Mucosa of stomach (tissue), 1 donor: Measurements from ENCODE around the gene BPI.
"Not testable (repeated sequence)": the region's sequence is repeated elsewhere in the genome, so short reads cannot be mapped to it uniquely, and the experiment has no call there.

ENCODE experiments used
- H3K27me3 ChIP-seq: one replicate; pipeline ENCODE4 v1.7.0; 2013; ENCODE audit warnings: mild to moderate bottlenecking, low read length; ENCODE audit not compliant: control insufficient read depth, insufficient read depth
- H3K36me3 ChIP-seq: one replicate; pipeline ENCODE4 v1.7.0; 2013; ENCODE audit warnings: low read length; ENCODE audit not compliant: control insufficient read depth, insufficient read depth
- H3K4me1 ChIP-seq: one replicate; pipeline ENCODE4 v1.7.0; 2013; ENCODE audit warnings: mild to moderate bottlenecking, low read length; ENCODE audit not compliant: control insufficient read depth, insufficient read depth
- H3K4me3 ChIP-seq: one replicate; pipeline ENCODE4 v1.7.0; 2013; ENCODE audit warnings: low read length
- H3K9ac ChIP-seq: one replicate; pipeline ENCODE4 v1.7.0; 2013; ENCODE audit warnings: mild to moderate bottlenecking, low read length, moderate library complexity
- H3K9me3 ChIP-seq: one replicate; pipeline ENCODE4 v1.7.0; 2013; ENCODE audit warnings: mild to moderate bottlenecking, low read length, moderate library complexity; ENCODE audit not compliant: control insufficient read depth
- donor health status: Pancreatic carcinoma.

The BPI gene

DNA sequence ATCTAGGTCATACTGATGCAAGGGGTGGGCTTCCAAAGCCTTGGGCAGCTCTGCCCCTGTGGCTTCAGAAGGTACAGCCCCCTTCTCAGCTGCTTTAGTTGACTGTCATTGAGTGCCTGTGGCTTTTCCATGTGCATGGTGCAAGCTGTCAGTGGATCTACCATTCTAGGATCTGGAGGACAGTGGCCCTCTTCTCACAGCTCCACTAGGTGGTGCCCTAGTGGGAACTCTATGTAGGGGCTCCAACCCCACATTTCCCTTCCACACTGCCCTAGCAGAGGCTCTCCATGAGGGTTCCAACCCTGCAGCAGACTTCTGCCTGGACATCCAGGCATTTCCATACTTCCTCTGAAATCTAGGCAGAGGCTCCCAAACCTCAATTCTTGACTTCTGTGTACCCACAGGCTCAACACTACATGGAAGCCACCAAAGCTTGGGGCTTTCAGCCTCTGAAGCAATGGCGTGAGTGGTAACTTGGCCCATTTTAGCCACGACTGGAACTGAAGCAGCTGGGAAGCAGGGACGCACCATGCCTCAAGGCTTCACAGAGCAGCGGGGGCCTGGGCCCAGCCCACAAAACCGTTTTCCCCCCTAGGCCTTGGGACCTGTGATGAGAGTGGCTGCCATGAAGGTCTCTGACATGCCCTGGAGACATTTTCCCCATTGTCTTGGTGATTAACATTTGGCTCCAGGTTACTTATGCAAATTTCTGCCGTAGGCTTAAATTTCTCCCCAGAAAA lies 22.6 kb upstream of the BPI start:
- not testable (repeated sequence) for H3K4me3 ChIP-seq

DNA sequence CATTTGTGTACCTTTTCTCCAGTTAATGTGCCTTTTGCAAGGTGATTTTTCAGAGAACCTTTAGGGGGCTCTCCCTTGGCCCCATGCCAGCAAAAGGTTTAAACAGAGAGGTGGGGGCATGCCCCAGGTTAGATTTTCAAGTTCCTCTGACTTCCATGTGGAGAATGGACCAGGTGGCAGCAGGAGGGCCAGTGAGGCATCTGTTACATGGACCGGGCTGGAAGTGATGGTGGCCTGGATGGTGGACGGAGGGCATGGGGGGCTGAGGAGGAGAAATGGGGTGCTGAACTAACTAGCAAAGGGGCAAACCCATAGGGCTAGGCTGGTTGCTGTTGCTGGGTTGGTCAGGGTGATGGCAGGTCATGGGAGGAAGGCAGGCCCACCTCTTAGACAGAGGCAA lies 20.7 kb upstream of the BPI start:
- Histone ChIP-seq H3K27me3 (no peaks in the 10 kb centered on the region), H3K9ac (no peak overlapping the region), H3K9me3 (no peaks in the 10 kb centered on the region), H3K36me3 (no peaks in the 10 kb centered on the region), H3K4me3 (no peak overlapping the region), H3K4me1 (no peaks in the 10 kb centered on the region)

More for the DNA sequence above, 22.6 kb upstream of the BPI start:
- not testable (repeated sequence) for H3K36me3 ChIP-seq, H3K4me1 ChIP-seq, H3K9ac ChIP-seq, H3K27me3 ChIP-seq, H3K9me3 ChIP-seq

- not testable (repeated sequence) for H3K9ac ChIP-seq, H3K27me3 ChIP-seq, H3K4me3 ChIP-seq, H3K36me3 ChIP-seq, H3K4me1 ChIP-seq, H3K9me3 ChIP-seq
Measured at GRCh38 chr20:38284066-38284650, 19.8 kb upstream of the BPI start.

- Histone ChIP-seq H3K4me1 (no peaks in the 10 kb centered on the region), H3K36me3 (no peaks in the 10 kb centered on the region), H3K27me3 (no peaks in the 10 kb centered on the region), H3K4me3 (no peak overlapping the region), H3K9ac (no peak overlapping the region), H3K9me3 (no peaks in the 10 kb centered on the region)
Measured at GRCh38 chr20:38284893-38285444, 19.0 kb upstream of the BPI start.

DNA sequence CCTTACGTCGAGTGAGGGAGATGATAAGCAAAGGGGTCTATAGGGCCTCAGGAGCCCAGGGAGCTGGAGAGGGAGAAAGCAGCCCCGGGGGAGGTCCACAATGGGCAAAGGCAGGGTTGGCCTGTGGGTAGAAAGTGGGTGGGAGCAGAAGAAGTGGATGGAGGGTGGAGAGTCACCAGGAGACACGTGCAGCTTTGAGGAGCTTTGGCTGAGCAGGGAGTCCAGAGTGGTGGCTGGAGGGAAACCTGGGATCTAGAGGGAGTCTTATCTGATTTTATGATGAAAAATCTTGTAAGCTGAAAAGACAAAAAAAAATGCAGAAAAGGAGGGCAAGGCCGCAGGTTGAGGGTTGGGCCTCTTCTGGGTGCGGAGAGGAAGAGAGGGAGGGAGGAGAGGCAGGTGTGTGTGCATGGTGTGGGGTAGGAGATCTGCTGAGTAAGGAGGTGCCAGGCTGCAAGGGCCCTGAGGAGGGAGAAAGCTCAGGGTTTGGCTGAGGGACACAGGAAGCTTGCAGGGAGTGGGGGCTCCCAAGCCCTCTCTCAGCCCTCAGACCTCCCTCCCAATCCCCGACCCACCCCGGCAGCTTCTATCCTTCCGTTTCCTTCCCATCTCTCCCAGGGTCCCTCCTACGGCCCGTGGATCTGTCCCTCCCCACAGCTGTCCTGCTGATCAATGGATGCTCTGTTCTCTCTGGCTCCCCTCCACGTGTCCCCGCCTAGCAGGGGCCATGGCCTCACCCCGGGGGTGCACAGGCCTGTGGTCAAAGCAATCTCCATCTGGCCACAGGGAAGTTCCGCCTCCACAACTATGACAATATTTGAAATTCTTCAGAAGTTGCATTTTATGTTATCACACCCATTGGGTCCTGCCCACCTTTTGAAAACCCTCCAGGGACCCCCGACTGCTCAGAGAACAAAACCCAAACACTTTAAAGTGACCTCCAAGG lies 17.1 kb upstream of the BPI start:
- H3K27me3 ChIP-seq, result no peaks in the 10 kb centered on the region
- no peaks in the 10 kb centered on the region for H3K36me3 ChIP-seq
- H3K9ac ChIP-seq, result no peak overlapping the region
- no peaks in the 10 kb centered on the region for H3K4me1 ChIP-seq
- H3K4me3 ChIP-seq, result no peak overlapping the region
- H3K9me3 ChIP-seq, result no peaks in the 10 kb centered on the region

DNA sequence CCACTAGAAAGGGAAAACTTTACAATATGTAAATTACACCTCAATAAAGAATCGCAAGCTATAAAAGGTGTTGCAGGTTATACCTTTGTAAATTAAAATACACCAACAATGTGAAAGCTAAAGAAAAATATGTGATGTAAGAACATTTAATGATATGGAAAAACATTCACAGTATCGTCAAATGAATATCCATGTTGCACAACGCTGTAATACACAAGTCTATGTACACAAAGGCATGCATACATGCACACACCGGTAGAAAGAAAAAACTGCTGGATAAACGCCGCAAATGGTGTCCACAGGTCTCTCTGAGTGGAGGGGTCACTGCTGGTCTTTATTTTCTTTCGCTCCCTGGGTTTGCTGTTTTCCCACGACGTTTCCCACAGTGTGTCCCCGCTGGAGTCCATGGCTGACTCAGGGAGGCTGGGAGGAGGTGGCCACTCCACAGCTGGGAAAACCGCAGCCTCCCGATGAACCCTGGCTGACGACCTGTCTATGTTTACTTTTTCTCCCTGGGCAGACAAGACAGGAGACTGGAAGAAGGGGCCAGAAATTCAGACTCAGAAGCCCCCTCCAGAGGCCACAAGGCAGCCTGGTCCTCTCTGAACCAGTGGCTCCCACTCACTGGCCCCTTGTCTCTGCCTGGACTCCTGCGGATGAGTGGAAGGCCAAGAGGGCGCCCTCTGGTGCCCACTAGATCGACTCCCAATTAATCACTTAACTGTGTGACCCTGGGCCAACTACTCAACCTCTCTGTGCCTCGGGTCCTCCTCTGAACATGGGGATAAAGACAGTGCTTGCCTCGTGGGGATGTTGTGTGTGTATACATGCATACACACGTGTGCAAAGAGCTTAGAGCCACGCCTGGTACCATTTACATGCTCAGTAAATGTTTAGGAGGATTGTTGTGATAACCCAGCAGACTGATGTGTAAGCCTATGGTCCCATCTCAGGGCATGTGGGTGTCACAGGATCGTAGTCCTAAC lies 12.8 kb upstream of the BPI start:
- no peaks in the 10 kb centered on the region for H3K36me3 ChIP-seq
- H3K9me3 ChIP-seq, result no peaks in the 10 kb centered on the region
- no peaks in the 10 kb centered on the region for H3K4me1 ChIP-seq
- H3K9ac ChIP-seq, result no peak overlapping the region
- no peak overlapping the region for H3K4me3 ChIP-seq
- no peaks in the 10 kb centered on the region for H3K27me3 ChIP-seq

GRCh38 chr20:38291966-38292365 lies 12.0 kb upstream of the BPI start:
- Histone ChIP-seq H3K36me3 (no peaks in the 10 kb centered on the region), H3K9me3 (no peaks in the 10 kb centered on the region), H3K9ac (no peak overlapping the region), H3K4me1 (no peaks in the 10 kb centered on the region), H3K4me3 (no peak overlapping the region), H3K27me3 (no peaks in the 10 kb centered on the region)

- Histone ChIP-seq H3K9me3 (no peaks in the 10 kb centered on the region), H3K4me3 (no peak overlapping the region), H3K4me1 (no peaks in the 10 kb centered on the region), H3K9ac (no peak overlapping the region), H3K36me3 (no peaks in the 10 kb centered on the region), H3K27me3 (no peaks in the 10 kb centered on the region)
Measured at GRCh38 chr20:38293491-38294065, 10.4 kb upstream of the BPI start.

- Histone ChIP-seq H3K4me1 (no peaks in the 10 kb centered on the region), H3K36me3 (no peaks in the 10 kb centered on the region), H3K9me3 (no peaks in the 10 kb centered on the region), H3K27me3 (no peaks in the 10 kb centered on the region), H3K9ac (no peak overlapping the region), H3K4me3 (no peak overlapping the region)
Measured at GRCh38 chr20:38294076-38294591, 9.8 kb upstream of the BPI start.

- H3K9ac ChIP-seq, result no peak overlapping the region
Measured at GRCh38 chr20:38295811-38296210, 8.1 kb upstream of the BPI start.

GRCh38 chr20:38296433-38296832 lies 7.5 kb upstream of the BPI start:
- Histone ChIP-seq H3K9ac (no peak overlapping the region), H3K36me3 (no peaks in the 10 kb centered on the region), H3K27me3 (no peaks in the 10 kb centered on the region), H3K4me3 (no peak overlapping the region), H3K4me1 (no peaks in the 10 kb centered on the region), H3K9me3 (no peaks in the 10 kb centered on the region)

More at GRCh38 chr20:38295811-38296210, 8.1 kb upstream of the BPI start:
- Histone ChIP-seq H3K27me3 (no peaks in the 10 kb centered on the region), H3K36me3 (no peaks in the 10 kb centered on the region), H3K9me3 (no peaks in the 10 kb centered on the region), H3K4me1 (no peaks in the 10 kb centered on the region), H3K4me3 (no peak overlapping the region)
